ENCODE measurements around the gene GPR37. TPM values are rescaled to one million over a fixed set of nuclear protein-coding genes. Genes with fewer than 3 reads are reported as not detected.

The GPR37 gene
- polyA plus RNA-seq, 2 of the 4 experiments (the other 2 are of a cell fraction): 0.35 to 0.61 TPM

DNA sequence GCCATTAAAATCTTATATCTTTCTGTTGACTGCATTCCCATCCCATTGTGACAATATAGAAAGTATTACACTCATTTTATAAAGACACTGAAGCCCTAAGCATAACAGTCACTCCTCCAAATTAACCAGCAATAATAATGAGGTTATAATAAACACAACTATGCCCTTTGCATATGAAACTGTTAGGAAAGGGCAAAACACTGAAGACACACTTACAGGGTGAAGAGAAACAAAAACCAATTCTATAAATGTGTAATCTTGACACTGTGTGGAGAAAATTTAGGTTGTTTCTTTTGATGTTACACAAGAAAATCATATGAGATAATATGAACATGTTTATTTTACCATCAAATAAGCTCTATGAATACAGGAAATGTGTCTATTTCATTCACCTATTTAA is 14.0 kb upstream of the GPR37 start:
- ChIA-PET POLR2A (no interaction called here), CTCF (interaction anchor here (0.6 to 1.6 kb wide), 2 partner anchors 19 to 625 kb away, joined by 5 to 6 read pairs; no protein-coding TSS in a partner anchor)
- no peaks in the 10 kb centered on the region for H3K4me1 ChIP-seq
- no peak overlapping the region for H3K27ac ChIP-seq
- H3K9me3 ChIP-seq: no peaks in the 10 kb centered on the region
- ATAC-seq (no peak), DNase-seq (ENCODE audit: low read depth in 1 of 2, low spot score in 1 of 2) (no peak), FAIRE-seq (no peak)
- TF ChIP-seq RCOR1 (IDR thresholded peaks at IDR 0.05; ENCODE audit: low read depth, low read length) (no peak), HEYL (CRISPR knock-in tag; IDR thresholded peaks at IDR 0.05) (no peak), FOSL2 (IDR thresholded peaks at IDR 0.05) (no peak), FOSL2 (CRISPR knock-in tag; IDR thresholded peaks at IDR 0.05) (no peak), ZSCAN20 (CRISPR knock-in tag; IDR thresholded peaks at IDR 0.05) (no peak), NFE2L2 (conservative IDR thresholded peaks at IDR 0.05; ENCODE audit: low read length) (no peak), ESRRA (IDR thresholded peaks at IDR 0.05; ENCODE audit: borderline replicate concordance, low read length) (no peak), CHD2 (IDR thresholded peaks at IDR 0.05; ENCODE audit: low read length, partially characterized antibody) (no peak), RARB (CRISPR knock-in tag; IDR thresholded peaks at IDR 0.05) (no peak), NR3C1 (IDR thresholded peaks at IDR 0.05) (no peak), GATA3 (IDR thresholded peaks at IDR 0.05; ENCODE audit: borderline replicate concordance) (no peak), CEBPB (IDR thresholded peaks at IDR 0.05) (no peak)
- TF ChIP-seq, protein P1, sequence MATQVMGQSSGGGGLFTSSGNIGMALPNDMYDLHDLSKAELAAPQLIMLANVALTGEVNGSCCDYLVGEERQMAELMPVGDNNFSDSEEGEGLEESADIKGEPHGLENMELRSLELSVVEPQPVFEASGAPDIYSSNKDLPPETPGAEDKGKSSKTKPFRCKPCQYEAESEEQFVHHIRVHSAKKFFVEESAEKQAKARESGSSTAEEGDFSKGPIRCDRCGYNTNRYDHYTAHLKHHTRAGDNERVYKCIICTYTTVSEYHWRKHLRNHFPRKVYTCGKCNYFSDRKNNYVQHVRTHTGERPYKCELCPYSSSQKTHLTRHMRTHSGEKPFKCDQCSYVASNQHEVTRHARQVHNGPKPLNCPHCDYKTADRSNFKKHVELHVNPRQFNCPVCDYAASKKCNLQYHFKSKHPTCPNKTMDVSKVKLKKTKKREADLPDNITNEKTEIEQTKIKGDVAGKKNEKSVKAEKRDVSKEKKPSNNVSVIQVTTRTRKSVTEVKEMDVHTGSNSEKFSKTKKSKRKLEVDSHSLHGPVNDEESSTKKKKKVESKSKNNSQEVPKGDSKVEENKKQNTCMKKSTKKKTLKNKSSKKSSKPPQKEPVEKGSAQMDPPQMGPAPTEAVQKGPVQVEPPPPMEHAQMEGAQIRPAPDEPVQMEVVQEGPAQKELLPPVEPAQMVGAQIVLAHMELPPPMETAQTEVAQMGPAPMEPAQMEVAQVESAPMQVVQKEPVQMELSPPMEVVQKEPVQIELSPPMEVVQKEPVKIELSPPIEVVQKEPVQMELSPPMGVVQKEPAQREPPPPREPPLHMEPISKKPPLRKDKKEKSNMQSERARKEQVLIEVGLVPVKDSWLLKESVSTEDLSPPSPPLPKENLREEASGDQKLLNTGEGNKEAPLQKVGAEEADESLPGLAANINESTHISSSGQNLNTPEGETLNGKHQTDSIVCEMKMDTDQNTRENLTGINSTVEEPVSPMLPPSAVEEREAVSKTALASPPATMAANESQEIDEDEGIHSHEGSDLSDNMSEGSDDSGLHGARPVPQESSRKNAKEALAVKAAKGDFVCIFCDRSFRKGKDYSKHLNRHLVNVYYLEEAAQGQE (IDR thresholded peaks at IDR 0.05): no peak
- no peak overlapping the region for H3K4me2 ChIP-seq
- no peak overlapping the region for H3K4me3 ChIP-seq

DNA sequence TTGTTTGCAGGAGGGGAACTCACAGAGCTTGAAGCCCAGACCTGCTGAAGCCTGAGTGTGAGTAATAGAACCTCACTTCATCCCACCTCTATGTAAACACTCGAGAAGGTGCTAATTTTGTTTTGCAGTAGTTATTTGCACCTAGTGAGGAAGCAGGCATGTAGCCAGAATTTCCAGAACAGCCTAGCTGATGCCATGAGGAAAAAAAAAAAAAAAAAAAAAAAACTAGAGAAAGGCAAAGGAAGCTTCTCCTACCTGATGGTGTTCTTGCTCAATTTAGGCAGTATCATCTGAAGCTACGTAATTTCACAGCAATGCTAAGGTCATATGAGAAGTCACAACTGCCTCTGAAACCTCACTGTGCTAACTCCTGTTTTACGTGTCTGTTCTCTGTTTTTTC is 13.6 kb upstream of the GPR37 start:
- ChIA-PET POLR2A (no interaction called here), CTCF (no interaction called here)
- Histone ChIP-seq H3K4me1 (no peaks in the 10 kb centered on the region), H3K4me2 (no peak overlapping the region), H3K4me3 (no peak overlapping the region), H3K9me3 (no peaks in the 10 kb centered on the region), H3K27ac (no peak overlapping the region)
- WGBS (ENCODE audit: missing lambda C conversion rate): 43% methylated on average over 3 of the region's 3 CpGs
- DNase-seq (ENCODE audit: low read depth in 1 of 2, low spot score in 1 of 2) (no peak), FAIRE-seq (no peak), ATAC-seq (no peak)
- TF ChIP-seq, protein P2, sequence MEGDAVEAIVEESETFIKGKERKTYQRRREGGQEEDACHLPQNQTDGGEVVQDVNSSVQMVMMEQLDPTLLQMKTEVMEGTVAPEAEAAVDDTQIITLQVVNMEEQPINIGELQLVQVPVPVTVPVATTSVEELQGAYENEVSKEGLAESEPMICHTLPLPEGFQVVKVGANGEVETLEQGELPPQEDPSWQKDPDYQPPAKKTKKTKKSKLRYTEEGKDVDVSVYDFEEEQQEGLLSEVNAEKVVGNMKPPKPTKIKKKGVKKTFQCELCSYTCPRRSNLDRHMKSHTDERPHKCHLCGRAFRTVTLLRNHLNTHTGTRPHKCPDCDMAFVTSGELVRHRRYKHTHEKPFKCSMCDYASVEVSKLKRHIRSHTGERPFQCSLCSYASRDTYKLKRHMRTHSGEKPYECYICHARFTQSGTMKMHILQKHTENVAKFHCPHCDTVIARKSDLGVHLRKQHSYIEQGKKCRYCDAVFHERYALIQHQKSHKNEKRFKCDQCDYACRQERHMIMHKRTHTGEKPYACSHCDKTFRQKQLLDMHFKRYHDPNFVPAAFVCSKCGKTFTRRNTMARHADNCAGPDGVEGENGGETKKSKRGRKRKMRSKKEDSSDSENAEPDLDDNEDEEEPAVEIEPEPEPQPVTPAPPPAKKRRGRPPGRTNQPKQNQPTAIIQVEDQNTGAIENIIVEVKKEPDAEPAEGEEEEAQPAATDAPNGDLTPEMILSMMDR (IDR thresholded peaks at IDR 0.05): no peak
- TF ChIP-seq RFX5 (IDR thresholded peaks at IDR 0.05): no peak
- no peak for TF ChIP-seq CBX2 (IDR thresholded peaks at IDR 0.05; ENCODE audit: borderline replicate concordance, low read depth)
- TF ChIP-seq POLR2A (IDR thresholded peaks at IDR 0.05; ENCODE audit: low read length): no peak
- TF ChIP-seq, protein P3, sequence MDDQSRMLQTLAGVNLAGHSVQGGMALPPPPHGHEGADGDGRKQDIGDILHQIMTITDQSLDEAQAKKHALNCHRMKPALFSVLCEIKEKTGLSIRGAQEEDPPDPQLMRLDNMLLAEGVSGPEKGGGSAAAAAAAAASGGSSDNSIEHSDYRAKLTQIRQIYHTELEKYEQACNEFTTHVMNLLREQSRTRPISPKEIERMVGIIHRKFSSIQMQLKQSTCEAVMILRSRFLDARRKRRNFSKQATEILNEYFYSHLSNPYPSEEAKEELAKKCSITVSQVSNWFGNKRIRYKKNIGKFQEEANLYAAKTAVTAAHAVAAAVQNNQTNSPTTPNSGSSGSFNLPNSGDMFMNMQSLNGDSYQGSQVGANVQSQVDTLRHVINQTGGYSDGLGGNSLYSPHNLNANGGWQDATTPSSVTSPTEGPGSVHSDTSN (IDR thresholded peaks at IDR 0.05): no peak
- no peak for TF ChIP-seq HEYL (CRISPR knock-in tag; IDR thresholded peaks at IDR 0.05)
- TF ChIP-seq, protein P4, sequence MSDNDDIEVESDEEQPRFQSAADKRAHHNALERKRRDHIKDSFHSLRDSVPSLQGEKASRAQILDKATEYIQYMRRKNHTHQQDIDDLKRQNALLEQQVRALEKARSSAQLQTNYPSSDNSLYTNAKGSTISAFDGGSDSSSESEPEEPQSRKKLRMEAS (IDR thresholded peaks at IDR 0.05): no peak
- no peak for TF ChIP-seq RARB (CRISPR knock-in tag; IDR thresholded peaks at IDR 0.05)
- no peak for TF ChIP-seq HDAC2 (IDR thresholded peaks at IDR 0.05)
- no peak for TF ChIP-seq BHLHE40 (IDR thresholded peaks at IDR 0.05; ENCODE audit: low read depth, low read length)
- no peak for TF ChIP-seq KDM5A (IDR thresholded peaks at IDR 0.05)
- TF ChIP-seq EHF (CRISPR knock-in tag; IDR thresholded peaks at IDR 0.05): no peak
- TF ChIP-seq, protein P5, sequence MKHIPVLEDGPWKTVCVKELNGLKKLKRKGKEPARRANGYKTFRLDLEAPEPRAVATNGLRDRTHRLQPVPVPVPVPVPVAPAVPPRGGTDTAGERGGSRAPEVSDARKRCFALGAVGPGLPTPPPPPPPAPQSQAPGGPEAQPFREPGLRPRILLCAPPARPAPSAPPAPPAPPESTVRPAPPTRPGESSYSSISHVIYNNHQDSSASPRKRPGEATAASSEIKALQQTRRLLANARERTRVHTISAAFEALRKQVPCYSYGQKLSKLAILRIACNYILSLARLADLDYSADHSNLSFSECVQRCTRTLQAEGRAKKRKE (CRISPR knock-in tag; IDR thresholded peaks at IDR 0.05; ENCODE audit: low read depth): no peak
- TF ChIP-seq, protein P6, sequence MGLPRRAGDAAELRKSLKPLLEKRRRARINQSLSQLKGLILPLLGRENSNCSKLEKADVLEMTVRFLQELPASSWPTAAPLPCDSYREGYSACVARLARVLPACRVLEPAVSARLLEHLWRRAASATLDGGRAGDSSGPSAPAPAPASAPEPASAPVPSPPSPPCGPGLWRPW (IDR thresholded peaks at IDR 0.05): no peak
- no peak for TF ChIP-seq FOSB (CRISPR knock-in tag; IDR thresholded peaks at IDR 0.05)
- no peak for TF ChIP-seq RCOR1 (IDR thresholded peaks at IDR 0.05; ENCODE audit: low read depth, low read length)
- TF ChIP-seq NR3C1 (IDR thresholded peaks at IDR 0.05): no peak
- TF ChIP-seq, protein P7, sequence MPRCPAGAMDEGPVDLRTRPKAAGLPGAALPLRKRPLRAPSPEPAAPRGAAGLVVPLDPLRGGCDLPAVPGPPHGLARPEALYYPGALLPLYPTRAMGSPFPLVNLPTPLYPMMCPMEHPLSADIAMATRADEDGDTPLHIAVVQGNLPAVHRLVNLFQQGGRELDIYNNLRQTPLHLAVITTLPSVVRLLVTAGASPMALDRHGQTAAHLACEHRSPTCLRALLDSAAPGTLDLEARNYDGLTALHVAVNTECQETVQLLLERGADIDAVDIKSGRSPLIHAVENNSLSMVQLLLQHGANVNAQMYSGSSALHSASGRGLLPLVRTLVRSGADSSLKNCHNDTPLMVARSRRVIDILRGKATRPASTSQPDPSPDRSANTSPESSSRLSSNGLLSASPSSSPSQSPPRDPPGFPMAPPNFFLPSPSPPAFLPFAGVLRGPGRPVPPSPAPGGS (IDR thresholded peaks at IDR 0.05): no peak
- no peak for TF ChIP-seq EHMT2 (IDR thresholded peaks at IDR 0.05; ENCODE audit: low read depth)
- no peak for TF ChIP-seq PHF8 (IDR thresholded peaks at IDR 0.05; ENCODE audit: borderline replicate concordance, low read depth)
